Dedifferentiated amniotic fluid mesenchymal stem cell (primary cell): Measurements from ENCODE around the gene ESPNL.
"Not testable (repeated sequence)": the region's sequence is repeated elsewhere in the genome, so short reads cannot be mapped to it uniquely, and the experiment has no call there.

ENCODE experiments used
- DNase-seq: peaks from one replicate; pipeline ENCODE4 v3.0.0-alpha.2; 2016; ENCODE audit errors: extremely low spot score

Gene ESPNL

GRCh38 chr2:238159071-238159539 lies 59.0 kb downstream of the ESPNL start:
- no peak for DNase-seq

- no peak for DNase-seq
Observed at GRCh38 chr2:238159661-238160205, 59.6 kb downstream of the ESPNL start.

GRCh38 chr2:238160206-238161129 lies 60.3 kb downstream of the ESPNL start:
- no peak for DNase-seq

GRCh38 chr2:238161291-238162051 lies 61.3 kb downstream of the ESPNL start:
- DNase-seq = no peak

GRCh38 chr2:238162251-238162845 lies 62.2 kb downstream of the ESPNL start:
- DNase-seq = no peak

- no peak for DNase-seq
Observed at GRCh38 chr2:238162846-238163441, 62.8 kb downstream of the ESPNL start.

GRCh38 chr2:238163481-238164198 lies 63.5 kb downstream of the ESPNL start:
- no peak for DNase-seq

- DNase-seq = no peak
Observed at GRCh38 chr2:238164906-238165287, 64.8 kb downstream of the ESPNL start.

GRCh38 chr2:238165288-238165921 lies 65.3 kb downstream of the ESPNL start:
- no peak for DNase-seq

GRCh38 chr2:238166391-238167343 lies 66.5 kb downstream of the ESPNL start:
- DNase-seq = no peak

GRCh38 chr2:238167344-238167715 lies 67.2 kb downstream of the ESPNL start:
- DNase-seq = no peak

- no peak for DNase-seq
Observed at GRCh38 chr2:238167761-238168160, 67.6 kb downstream of the ESPNL start.

- DNase-seq = no peak
Observed at GRCh38 chr2:238168196-238169047, 68.3 kb downstream of the ESPNL start.

GRCh38 chr2:238169048-238169707 lies 69.0 kb downstream of the ESPNL start:
- peak; percentile 93 for DNase-seq

- DNase-seq = peak; percentile 95
Observed at GRCh38 chr2:238169708-238170251, 69.6 kb downstream of the ESPNL start.

GRCh38 chr2:238170386-238171071 lies 70.4 kb downstream of the ESPNL start:
- DNase-seq = no peak

GRCh38 chr2:238171072-238171431 lies 70.9 kb downstream of the ESPNL start:
- not testable (repeated sequence) for DNase-seq
